NB4 (cell line): ENCODE measurements around the gene NRG3.

ENCODE experiments used
- DNase-seq: peaks from one replicate; pipeline ENCODE4 v3.0.0; 2010; ENCODE audit warnings: low read depth
- H3K4me3 ChIP-seq: one replicate; pipeline ENCODE4 v1.5.1; 2011; ENCODE audit warnings: mild to moderate bottlenecking, low read depth, low read length, moderate library complexity
- MYC ChIP-seq: IDR thresholded peaks from 2 replicates; pipeline ENCODE4 v1.6.1; 2011; ENCODE audit warnings: low read depth, low read length
- POLR2A ChIP-seq: IDR thresholded peaks from 2 replicates; pipeline ENCODE4 v1.6.1; 2011; ENCODE audit warnings: mild to moderate bottlenecking; ENCODE audit not compliant: insufficient read length; ENCODE audit errors: extremely low read depth
- TF ChIP-seq, protein P1 (sequence below): IDR thresholded peaks from 2 replicates; pipeline ENCODE4 v1.6.1; 2011; ENCODE audit warnings: low read depth, low read length
- TF ChIP-seq, protein P2 (sequence below): IDR thresholded peaks from one replicate; pipeline ENCODE4 v1.5.1; 2012; ENCODE audit warnings: low read depth, low read length

NRG3 gene

DNA sequence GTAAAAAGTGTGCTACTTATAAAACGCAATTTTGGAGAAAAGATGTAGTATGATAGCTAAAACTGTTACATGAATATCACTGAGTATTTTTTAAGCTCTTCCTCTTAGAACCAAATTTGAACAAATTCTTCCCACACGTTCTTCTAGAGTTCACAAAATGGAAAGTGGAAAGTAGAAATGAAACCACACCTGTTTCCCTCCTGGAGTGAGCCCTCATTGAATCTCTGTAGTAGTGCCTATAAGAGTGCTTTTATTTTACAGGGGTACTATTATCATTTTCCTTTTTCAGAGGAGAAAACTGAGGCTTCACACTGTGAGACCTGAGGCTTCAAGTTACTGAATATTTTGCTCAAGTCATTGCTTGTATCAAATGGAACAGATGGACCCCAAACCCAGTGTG lies 393.0 kb downstream of the NRG3 start:
- TF ChIP-seq MYC, result no peak
- TF ChIP-seq, protein P1, sequence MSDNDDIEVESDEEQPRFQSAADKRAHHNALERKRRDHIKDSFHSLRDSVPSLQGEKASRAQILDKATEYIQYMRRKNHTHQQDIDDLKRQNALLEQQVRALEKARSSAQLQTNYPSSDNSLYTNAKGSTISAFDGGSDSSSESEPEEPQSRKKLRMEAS, result no peak
- no peak for TF ChIP-seq POLR2A
- TF ChIP-seq, protein P2, sequence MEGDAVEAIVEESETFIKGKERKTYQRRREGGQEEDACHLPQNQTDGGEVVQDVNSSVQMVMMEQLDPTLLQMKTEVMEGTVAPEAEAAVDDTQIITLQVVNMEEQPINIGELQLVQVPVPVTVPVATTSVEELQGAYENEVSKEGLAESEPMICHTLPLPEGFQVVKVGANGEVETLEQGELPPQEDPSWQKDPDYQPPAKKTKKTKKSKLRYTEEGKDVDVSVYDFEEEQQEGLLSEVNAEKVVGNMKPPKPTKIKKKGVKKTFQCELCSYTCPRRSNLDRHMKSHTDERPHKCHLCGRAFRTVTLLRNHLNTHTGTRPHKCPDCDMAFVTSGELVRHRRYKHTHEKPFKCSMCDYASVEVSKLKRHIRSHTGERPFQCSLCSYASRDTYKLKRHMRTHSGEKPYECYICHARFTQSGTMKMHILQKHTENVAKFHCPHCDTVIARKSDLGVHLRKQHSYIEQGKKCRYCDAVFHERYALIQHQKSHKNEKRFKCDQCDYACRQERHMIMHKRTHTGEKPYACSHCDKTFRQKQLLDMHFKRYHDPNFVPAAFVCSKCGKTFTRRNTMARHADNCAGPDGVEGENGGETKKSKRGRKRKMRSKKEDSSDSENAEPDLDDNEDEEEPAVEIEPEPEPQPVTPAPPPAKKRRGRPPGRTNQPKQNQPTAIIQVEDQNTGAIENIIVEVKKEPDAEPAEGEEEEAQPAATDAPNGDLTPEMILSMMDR, result no peak
- no peak for DNase-seq
- no peak overlapping the region for H3K4me3 ChIP-seq

DNA sequence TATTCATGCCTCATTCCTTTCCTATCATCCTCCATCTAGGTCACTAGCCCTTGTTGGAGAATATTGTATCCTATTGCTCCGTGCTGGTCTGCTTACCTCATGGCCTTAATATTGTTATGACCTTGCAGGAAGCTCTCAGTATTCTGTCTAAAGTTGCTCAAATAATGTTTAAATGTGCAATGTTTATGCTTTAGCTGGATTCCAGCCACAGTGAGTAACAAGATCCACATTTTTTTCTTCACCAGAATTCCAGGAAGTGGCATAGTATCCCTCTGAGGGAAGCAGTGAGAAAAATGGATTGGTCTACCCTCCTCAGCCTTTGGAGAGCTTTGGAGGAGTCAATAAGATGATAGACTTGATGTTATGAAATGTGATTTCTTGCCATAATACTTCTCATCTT lies 402.6 kb downstream of the NRG3 start:
- TF ChIP-seq, protein P1, result no peak
- TF ChIP-seq, protein P2, result no peak
- TF ChIP-seq MYC, result no peak
- TF ChIP-seq POLR2A, result no peak

DNA sequence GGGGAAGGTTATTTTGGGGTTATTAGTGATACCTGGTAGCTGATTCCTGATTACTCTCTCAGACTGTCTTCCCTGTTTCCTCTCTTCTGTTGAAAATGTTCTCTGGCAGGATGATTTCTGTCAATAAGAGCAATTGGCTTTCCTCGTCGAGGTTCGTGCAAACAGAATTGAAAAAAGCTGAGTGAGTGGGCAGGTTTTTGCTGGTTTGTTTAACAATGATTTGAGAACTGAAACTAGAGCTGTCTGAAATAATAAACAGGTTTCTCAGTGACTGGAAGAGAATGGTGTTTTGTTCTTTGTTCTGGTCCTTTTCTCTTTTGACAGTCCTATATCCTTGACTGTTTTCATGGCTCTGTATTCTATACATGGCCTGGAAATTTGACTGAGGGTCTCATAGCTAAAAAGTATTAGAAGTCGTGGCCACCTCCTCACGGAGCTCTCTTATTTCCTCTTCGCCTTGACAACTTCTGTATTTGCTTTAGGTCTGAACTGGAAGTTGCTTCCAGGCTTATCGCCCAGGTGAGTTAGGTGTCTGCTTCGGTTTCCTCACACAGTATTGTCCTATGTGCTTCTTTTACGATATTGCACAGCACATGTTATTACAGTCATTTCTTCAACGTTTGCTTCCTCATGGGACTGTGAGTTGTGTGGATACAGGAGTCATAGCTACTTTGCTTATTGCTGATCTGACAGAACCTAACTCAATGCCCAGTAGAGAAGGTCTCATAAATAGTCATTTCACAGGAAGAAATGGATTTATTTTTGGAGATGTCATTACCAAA lies 403.6 kb downstream of the NRG3 start:
- no peak overlapping the region for H3K4me3 ChIP-seq
- DNase-seq, result no peak
- TF ChIP-seq POLR2A (no peak), MYC (no peak)
- TF ChIP-seq, protein P1, result no peak
- TF ChIP-seq, protein P2, result no peak

More for the DNA sequence above, 402.6 kb downstream of the NRG3 start:
- no peak overlapping the region for H3K4me3 ChIP-seq
- DNase-seq, result no peak

DNA sequence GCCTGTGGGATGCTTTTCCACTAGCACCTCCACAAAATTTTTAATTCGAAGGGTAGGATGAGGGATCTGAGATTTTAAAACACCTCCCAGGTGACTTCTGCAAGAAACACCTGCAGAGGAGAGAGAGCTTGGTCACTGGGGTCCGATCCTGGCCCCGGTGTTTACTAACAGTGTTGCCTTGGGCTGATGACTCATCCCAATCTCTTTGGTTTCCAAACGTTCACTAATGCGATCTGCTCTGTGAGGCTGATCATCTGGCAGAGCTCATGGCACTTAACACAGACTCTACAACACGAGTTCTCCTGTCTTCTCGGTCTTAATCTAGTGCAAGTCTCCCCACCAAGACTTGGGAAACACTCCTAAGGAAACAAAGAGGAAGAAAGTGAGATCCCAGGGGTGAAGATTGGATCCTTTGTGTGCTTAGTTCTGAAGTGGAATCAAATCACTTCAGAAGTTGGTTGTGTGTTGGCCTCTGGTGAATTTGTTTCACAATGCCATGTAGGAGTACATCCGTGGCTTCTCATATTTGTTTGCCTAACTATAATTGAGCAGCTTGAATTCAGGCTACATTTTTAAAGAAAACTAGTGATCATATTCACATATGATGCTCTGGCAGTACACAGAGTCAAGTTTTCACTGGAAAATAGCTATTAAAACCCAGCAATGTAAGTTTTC lies 407.9 kb downstream of the NRG3 start:
- DNase-seq, result no peak
- H3K4me3 ChIP-seq, result no peak overlapping the region
- TF ChIP-seq, protein P1, result no peak
- TF ChIP-seq POLR2A, result no peak
- TF ChIP-seq, protein P2, result no peak
- no peak for TF ChIP-seq MYC

DNA sequence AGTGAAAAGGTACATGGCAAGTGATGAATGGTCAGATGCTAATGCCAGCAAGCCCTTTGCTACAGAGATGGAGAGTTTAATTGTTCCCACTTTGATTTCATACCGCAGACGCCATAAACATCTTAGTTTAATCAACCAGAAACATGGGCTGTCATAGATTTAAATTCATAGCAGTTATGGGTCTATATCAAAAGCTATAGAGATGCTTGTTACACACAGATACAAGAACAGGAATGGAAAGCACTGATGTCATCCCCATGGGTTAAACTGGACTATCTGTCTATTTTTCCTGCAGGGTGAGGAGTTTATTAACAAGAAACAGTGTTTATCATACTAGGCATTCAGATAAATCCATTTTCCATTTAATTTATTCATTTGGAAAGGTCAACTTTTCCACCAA lies 409.2 kb downstream of the NRG3 start:
- no peak overlapping the region for H3K4me3 ChIP-seq
- TF ChIP-seq, protein P2, result no peak
- TF ChIP-seq POLR2A, result no peak
- TF ChIP-seq MYC, result no peak
- TF ChIP-seq, protein P1, result no peak
- DNase-seq, result no peak
